B cell (primary cell): ENCODE results near the gene MNAT1. TPM values are rescaled to one million over a fixed set of nuclear protein-coding genes. Genes with fewer than 3 reads are reported as not detected.

Experiments used
- ATAC-seq: fragments of 200-7000 bp; cut with Tn5 transposase; one replicate; pipeline ENCODE4 v1.10.0; 2021; ENCODE audit warnings: low read depth, mild to moderate bottlenecking, moderate number of reproducible peaks, moderate library complexity
- CTCF ChIA-PET: fragments of 350-600 bp; sonication (Branson Sonifier 250); formaldehyde crosslinking; loops from one replicate; lab custom pipeline; 2021; ENCODE audit warnings: antibody characterized with exemption, inconsistent platforms; lab: Charles Lee
- POLR2A ChIA-PET: fragments of 350-600 bp; sonication (Branson Sonifier 250); formaldehyde crosslinking; loops from one replicate; lab custom pipeline; 2021; ENCODE audit warnings: antibody characterized with exemption; lab: Charles Lee
- DNase-seq: peaks from one replicate; pipeline ENCODE4 v3.0.0; 2013
- H2AFZ ChIP-seq: 2 replicates; pipeline ENCODE4 v1.6.1; 2012; ENCODE audit warnings: mild to moderate bottlenecking, low read depth, low read length; ENCODE audit not compliant: insufficient read depth, poor library complexity, severe bottlenecking
- H3K27ac ChIP-seq, 2 donors: 1 replicate in 1 of 2; 2 replicates in 1 of 2; pipeline ENCODE4 v1.5.1; 2012 to 2013; ENCODE audit warnings: low read length in 2 of 2, mild to moderate bottlenecking in 2 of 2, moderate library complexity in 1 of 2
- H3K27me3 ChIP-seq, 4 experiments: fragments of 200-600 bp in 1 of 4; sonication (generic) in 1 of 4; replicated peaks in 1 of 4; 1 replicate in 2 of 4; 2 replicates in 2 of 4; pipeline versions ENCODE4 v1.6.1 to v1.7.0; 2013 to 2016; ENCODE audit warnings: low read length in 3 of 4, mild to moderate bottlenecking in 2 of 4, mixed read lengths in 1 of 4, moderate library complexity in 1 of 4; ENCODE audit not compliant: insufficient read depth in 4 of 4, control insufficient read depth in 3 of 4; ENCODE audit errors: control extremely low read depth in 1 of 4
- H3K36me3 ChIP-seq, 2 experiments: replicated peaks in 1 of 2; 1 replicate in 1 of 2; 2 replicates in 1 of 2; pipeline versions ENCODE4 v1.6.1 to v1.7.1; 2013; ENCODE audit warnings: low read length in 1 of 2; ENCODE audit not compliant: insufficient read depth in 2 of 2, control insufficient read depth in 1 of 2; ENCODE audit errors: control extremely low read depth in 1 of 2, extremely low read depth in 1 of 2
- H3K4me1 ChIP-seq, 2 donors: fragments of 200-600 bp in 1 of 2; sonication (generic) in 1 of 2; 1 replicate in 1 of 2; 2 replicates in 1 of 2; pipeline versions ENCODE4 v1.5.1 to v1.6.1; 2013 to 2017; ENCODE audit warnings: low read length in 2 of 2; ENCODE audit not compliant: control insufficient read depth in 2 of 2, insufficient read depth in 2 of 2
- H3K4me2 ChIP-seq: replicated peaks from 2 replicates; pipeline ENCODE3; 2012; ENCODE audit warnings: mild to moderate bottlenecking, low read depth, low read length; ENCODE audit not compliant: poor library complexity, severe bottlenecking
- H3K4me3 ChIP-seq, 5 experiments: fragments of 200-600 bp in 1 of 5; sonication (generic) in 1 of 5; 1 replicate in 3 of 5; 2 replicates in 2 of 5; pipeline versions ENCODE4 v1.5.1 to v1.7.0; 2011 to 2016; ENCODE audit warnings: low read length in 4 of 5, mild to moderate bottlenecking in 4 of 5, low read depth in 2 of 5, control low read depth in 1 of 5, moderate library complexity in 1 of 5; ENCODE audit not compliant: insufficient read depth in 1 of 5; ENCODE audit errors: control extremely low read depth in 1 of 5, extremely low read depth in 1 of 5
- H3K79me2 ChIP-seq: fragments of 200-600 bp; sonication (generic); one replicate; pipeline ENCODE4 v1.6.0; 2016; ENCODE audit warnings: low read length; ENCODE audit not compliant: control insufficient read depth, insufficient read depth
- H3K9ac ChIP-seq: fragments of 200-600 bp; sonication (generic); 2 replicates; pipeline ENCODE4 v1.6.1; 2017; ENCODE audit warnings: mild to moderate bottlenecking, low read length, moderate library complexity
- H3K9me3 ChIP-seq, 3 donors: one replicate each; pipeline versions ENCODE4 v1.6.1 to v1.7.1; 2013; ENCODE audit warnings: low read length in 2 of 3; ENCODE audit not compliant: control insufficient read depth in 2 of 3, insufficient read depth in 1 of 3; ENCODE audit errors: control extremely low read depth in 1 of 3
- H4K20me1 ChIP-seq: 2 replicates; pipeline ENCODE4 v1.6.0; 2012; ENCODE audit warnings: mild to moderate bottlenecking, low read length; ENCODE audit not compliant: insufficient read depth, control insufficient read depth, poor library complexity, severe bottlenecking
- H3K27ac Mint-ChIP-seq: one replicate; pipeline ENCODE4 v1.8.0; 2021; ENCODE audit warnings: mixed read lengths
- H3K27me3 Mint-ChIP-seq: one replicate; pipeline ENCODE4 v1.8.0; 2021; ENCODE audit warnings: mixed read lengths
- H3K4me1 Mint-ChIP-seq: one replicate; pipeline ENCODE4 v1.8.0; 2021; ENCODE audit warnings: mixed read lengths
- H3K4me3 Mint-ChIP-seq: one replicate; pipeline ENCODE4 v1.8.0; 2021; ENCODE audit warnings: mixed read lengths
- H3K9me3 Mint-ChIP-seq: one replicate; pipeline ENCODE4 v1.8.0; 2022; ENCODE audit warnings: mixed read lengths; ENCODE audit not compliant: insufficient read depth
- CTCF ChIP-seq: fragments of 200-600 bp; IDR thresholded peaks from one replicate; pipeline ENCODE4 v1.8.0; 2022; ENCODE audit warnings: antibody characterized with exemption, mild to moderate bottlenecking
- EZH2 ChIP-seq: IDR thresholded peaks from 2 replicates; pipeline ENCODE4 v1.6.1; 2012; ENCODE audit warnings: borderline replicate concordance, low read depth, mild to moderate bottlenecking, moderate library complexity, low read length; ENCODE audit not compliant: insufficient read depth, poor library complexity, severe bottlenecking
- WGBS: methylation state at CpG from one replicate; pipeline ENCODE4 v1.1.5; 2013; ENCODE audit warnings: missing lambda C conversion rate; ENCODE audit not compliant: insufficient coverage; 5-methylcytosine and 5-hydroxymethylcytosine counted together
- intact Hi-C: fragments of 100-400 bp; cut with micrococcal nuclease; formaldehyde crosslinking; loops from one replicate; pipeline ENCODE4 v1.10.0; 2022
- polyA plus RNA-seq: library from polyadenylated mRNA; depleted of rRNA; stranded (reverse); fragments of >200 nt; gene quantifications from 2 replicates; pipeline ENCODE4 v1.2.3, GENCODE V29; 2012
- total RNA-seq, 2 donors: library from RNA; stranded (reverse); fragments of 120-200 nt in 1 of 2; gene quantifications; 1 replicate in 1 of 2; 2 replicates in 1 of 2; pipeline versions ENCODE4 v1.2.3 to v1.2.4, GENCODE V29; 2013 to 2022

MNAT1 gene
- total and polyA plus RNA-seq, 2 donors (not counting 1 experiment from before 2014, with no cell fraction given) = 15.2 to 28.2 TPM

- H3K9ac ChIP-seq = no peak overlapping the region
- TF ChIP-seq CTCF (no peak), EZH2 (no peak)
- CTCF ChIA-PET = interaction anchor here (0.7 kb wide), 1 partner anchor 9 kb away, joined by 3 read pairs; no protein-coding TSS in a partner anchor
- DNase-seq (no peak), ATAC-seq (no peak)
- H3K9me3 ChIP-seq = no peaks in the 10 kb centered on the region
- no peak overlapping the region for H3K4me2 ChIP-seq
- H3K27me3 ChIP-seq = peaks cover 0 to 15% (median 5%) of the 10 kb centered on the region in 4 experiments
- H4K20me1 ChIP-seq = no peaks in the 10 kb centered on the region
- POLR2A ChIA-PET = no interaction called here
- no peaks in the 10 kb centered on the region for H3K4me1 ChIP-seq
- H3K79me2 ChIP-seq = no peaks in the 10 kb centered on the region
- no peak overlapping the region for H3K27ac ChIP-seq
- H3K27me3 Mint-ChIP-seq = peaks cover 35% of the 10 kb centered on the region
- H3K4me1 Mint-ChIP-seq = no peaks in the 10 kb centered on the region
- no peaks in the 10 kb centered on the region for H3K36me3 ChIP-seq
- no peak overlapping the region for H3K27ac Mint-ChIP-seq
- H3K4me3 ChIP-seq = no peak overlapping the region
- WGBS = 90% methylated on average over 6 of the region's 6 CpGs
- H3K9me3 Mint-ChIP-seq = no peaks in the 10 kb centered on the region
- H2AFZ ChIP-seq = no peak overlapping the region
- no peak overlapping the region for H3K4me3 Mint-ChIP-seq
- intact Hi-C loops = no loop called here
These were observed 21.0 kb upstream of the MNAT1 start for GRCh38 chr14:60713513-60713912.

DNA sequence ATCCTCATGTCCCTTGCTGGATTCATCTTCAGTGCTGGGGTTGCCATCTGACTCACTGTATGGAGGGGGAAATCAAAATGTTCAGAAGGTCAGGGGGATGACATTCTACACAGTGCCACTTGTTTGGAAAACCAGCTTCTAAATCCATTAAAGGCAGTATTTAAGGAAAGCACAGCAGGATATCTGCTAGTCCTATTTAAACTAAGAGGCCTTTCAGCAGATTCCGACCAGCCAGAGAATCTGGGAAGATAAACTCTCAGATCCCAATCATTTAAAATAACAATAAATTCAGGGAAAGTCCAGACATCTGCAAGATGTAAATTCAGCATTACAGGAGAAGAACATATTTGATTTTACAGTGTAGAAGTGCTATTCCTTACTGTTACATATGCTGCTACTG lies 14.2 kb upstream of the MNAT1 start:
- ChIA-PET CTCF (interaction anchor here (1.3 kb wide), 1 partner anchor 306 kb away, joined by 3 read pairs; no protein-coding TSS in a partner anchor), POLR2A (no interaction called here)
- ATAC-seq = no peak
- no peak overlapping the region for H3K4me3 ChIP-seq
- no peak overlapping the region for H3K9ac ChIP-seq
- no peak for TF ChIP-seq EZH2
- TF ChIP-seq CTCF = no peak
- Mint-ChIP-seq H3K4me1 (peaks cover 22% of the 10 kb centered on the region), H3K4me3 (peak overlapping the region; percentile 92), H3K27ac (no peak overlapping the region), H3K9me3 (no peaks in the 10 kb centered on the region), H3K27me3 (peaks cover 60% of the 10 kb centered on the region)
- no peak overlapping the region for H3K4me2 ChIP-seq
- intact Hi-C loops = loop anchor here (5.0 to 10.0 kb wide), 2 partner anchors 63 to 626 kb away; partner anchors contain the start of gene PCNX4
- H3K4me1 ChIP-seq = peaks cover 32 to 35% of the 10 kb centered on the region in 2 donors
- no peak overlapping the region for H2AFZ ChIP-seq
- H3K36me3 ChIP-seq = no peaks in the 10 kb centered on the region
- no peaks in the 10 kb centered on the region for H3K79me2 ChIP-seq
- peaks cover 0 to 14% (median 0%) of the 10 kb centered on the region in 3 donors for H3K9me3 ChIP-seq
- peaks cover 0 to 58% (median 49%) of the 10 kb centered on the region in 4 experiments for H3K27me3 ChIP-seq
- no peak for DNase-seq
- no CpG with 5 or more reads among the region's 1 CpG for WGBS
- H3K27ac ChIP-seq = no peak overlapping the region
- no peaks in the 10 kb centered on the region for H4K20me1 ChIP-seq
